Coronary artery (tissue), 2 donors: ENCODE results near the gene SMARCC2.
A peak's percentile ranks its signal among the peaks of the same experiment; 100 is the strongest.
"Not testable (repeated sequence)": the region's sequence is repeated elsewhere in the genome, so short reads cannot be mapped to it uniquely, and the experiment has no call there.

Source experiments
- DNase-seq: peaks from one replicate; pipeline ENCODE4 v3.0.0-alpha.2; 2017; ENCODE audit warnings: low spot score
- H3K27ac ChIP-seq, 2 donors: fragments of 200-600 bp; sonication (generic); one replicate each; pipeline ENCODE4 v1.5.1; 2016 to 2019
- H3K4me3 ChIP-seq: fragments of 200-600 bp; sonication (generic); 2 replicates; pipeline ENCODE4 v1.5.1; 2016; ENCODE audit warnings: mild to moderate bottlenecking, moderate library complexity
- TF ChIP-seq, protein P1 (sequence below): fragments of 200-600 bp; sonication (generic); IDR thresholded peaks from one replicate; pipeline ENCODE4 v1.5.1; 2019; ENCODE audit warnings: antibody characterized with exemption

Gene SMARCC2

DNA sequence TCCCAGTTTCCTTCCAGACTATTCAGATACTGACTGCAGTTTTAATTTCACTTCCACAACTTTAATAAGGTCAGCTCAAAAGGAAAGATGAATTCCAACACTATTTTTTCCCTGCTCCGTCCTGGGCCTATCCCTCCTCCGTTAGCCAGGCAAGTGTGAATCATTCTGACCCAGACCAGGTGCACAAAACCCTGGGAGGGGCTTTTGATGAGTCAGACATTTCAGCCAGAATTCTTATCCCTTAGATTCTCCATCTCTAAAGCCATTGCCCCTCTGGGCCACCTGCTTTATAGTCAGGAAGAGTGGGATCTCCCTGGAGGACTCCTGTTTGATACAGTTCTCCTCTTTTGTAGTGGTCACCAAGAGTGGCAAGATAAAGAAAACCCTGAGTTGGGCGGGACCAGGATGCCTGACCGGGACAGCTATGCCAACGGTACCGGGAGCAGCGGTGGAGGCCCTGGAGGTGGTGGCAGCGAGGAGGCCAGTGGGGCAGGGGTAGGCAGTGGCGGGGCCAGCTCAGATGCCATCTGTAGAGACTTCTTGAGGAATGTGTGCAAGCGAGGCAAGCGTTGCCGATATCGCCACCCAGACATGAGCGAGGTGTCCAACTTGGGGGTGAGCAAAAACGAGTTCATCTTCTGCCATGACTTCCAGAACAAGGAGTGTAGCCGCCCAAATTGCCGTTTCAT, 69.0 kb downstream of the SMARCC2 start:
- H3K4me3 ChIP-seq: no peak overlapping the region
- peak overlapping the region; percentile 96 to 99 for H3K27ac ChIP-seq
- TF ChIP-seq, protein P1, sequence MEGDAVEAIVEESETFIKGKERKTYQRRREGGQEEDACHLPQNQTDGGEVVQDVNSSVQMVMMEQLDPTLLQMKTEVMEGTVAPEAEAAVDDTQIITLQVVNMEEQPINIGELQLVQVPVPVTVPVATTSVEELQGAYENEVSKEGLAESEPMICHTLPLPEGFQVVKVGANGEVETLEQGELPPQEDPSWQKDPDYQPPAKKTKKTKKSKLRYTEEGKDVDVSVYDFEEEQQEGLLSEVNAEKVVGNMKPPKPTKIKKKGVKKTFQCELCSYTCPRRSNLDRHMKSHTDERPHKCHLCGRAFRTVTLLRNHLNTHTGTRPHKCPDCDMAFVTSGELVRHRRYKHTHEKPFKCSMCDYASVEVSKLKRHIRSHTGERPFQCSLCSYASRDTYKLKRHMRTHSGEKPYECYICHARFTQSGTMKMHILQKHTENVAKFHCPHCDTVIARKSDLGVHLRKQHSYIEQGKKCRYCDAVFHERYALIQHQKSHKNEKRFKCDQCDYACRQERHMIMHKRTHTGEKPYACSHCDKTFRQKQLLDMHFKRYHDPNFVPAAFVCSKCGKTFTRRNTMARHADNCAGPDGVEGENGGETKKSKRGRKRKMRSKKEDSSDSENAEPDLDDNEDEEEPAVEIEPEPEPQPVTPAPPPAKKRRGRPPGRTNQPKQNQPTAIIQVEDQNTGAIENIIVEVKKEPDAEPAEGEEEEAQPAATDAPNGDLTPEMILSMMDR: no peak
- DNase-seq: no peak

DNA sequence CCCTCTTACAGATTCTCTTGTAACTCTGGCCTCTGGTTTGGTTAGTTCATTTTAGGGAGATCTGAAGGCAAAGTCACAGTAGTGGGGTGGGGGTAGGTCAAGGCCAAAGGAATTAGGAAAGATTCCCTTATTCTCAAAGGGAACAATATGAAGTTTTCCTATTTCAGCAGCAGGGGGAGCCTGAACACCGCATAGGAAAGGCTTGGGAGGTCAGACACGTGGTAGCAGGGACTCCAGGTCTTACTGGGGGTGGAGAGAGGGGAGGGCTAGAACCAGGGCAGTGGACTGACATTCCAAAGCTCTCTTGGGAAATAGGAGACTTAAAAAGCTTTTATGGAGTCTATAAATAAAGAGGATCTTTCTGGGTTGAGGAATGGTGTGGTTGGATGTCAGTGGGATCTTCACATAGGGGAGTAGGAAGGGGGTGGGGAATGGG, 69.9 kb downstream of the SMARCC2 start:
- DNase-seq: peak; percentile 87
- Histone ChIP-seq H3K27ac (peak overlapping the region; percentile 96 to 99), H3K4me3 (peak overlapping the region; percentile 98)
- TF ChIP-seq, protein P1: peak; percentile 66

DNA sequence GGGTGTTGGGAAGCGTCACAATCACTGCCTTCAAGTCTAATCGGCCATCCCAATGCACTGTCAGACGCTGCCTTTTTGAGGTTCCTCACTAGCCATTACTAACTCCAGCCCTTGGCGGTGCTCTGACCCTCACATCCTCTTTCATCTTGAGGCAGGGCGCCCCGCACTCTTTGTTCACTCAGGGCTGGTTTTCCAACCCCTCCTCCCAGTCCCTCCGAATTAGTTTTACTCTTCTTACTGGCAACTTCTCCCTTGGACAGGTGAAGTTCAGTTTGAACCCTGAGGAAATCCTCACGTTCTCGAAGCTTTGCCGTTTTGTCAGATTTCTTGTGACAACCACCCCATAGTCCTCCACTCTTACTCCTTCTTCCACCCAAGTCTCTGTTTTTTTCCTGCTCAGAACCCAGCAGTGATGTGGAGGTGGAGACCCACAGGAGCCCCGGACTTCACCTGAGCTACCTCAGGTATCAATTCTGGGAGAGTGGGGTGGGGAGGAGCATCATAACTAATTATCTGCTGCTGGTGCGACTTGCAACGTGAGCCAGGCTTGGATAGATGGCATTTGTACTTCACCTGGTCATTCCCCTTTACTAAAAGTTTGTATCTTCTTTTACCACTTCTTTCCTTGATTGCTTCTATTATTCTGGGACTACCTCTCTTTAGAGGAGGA, 70.5 kb downstream of the SMARCC2 start:
- Histone ChIP-seq H3K4me3 (peak overlapping the region; percentile 98), H3K27ac (peak overlapping the region; percentile 96 to 99)
- TF ChIP-seq, protein P1: no peak
- DNase-seq: no peak

DNA sequence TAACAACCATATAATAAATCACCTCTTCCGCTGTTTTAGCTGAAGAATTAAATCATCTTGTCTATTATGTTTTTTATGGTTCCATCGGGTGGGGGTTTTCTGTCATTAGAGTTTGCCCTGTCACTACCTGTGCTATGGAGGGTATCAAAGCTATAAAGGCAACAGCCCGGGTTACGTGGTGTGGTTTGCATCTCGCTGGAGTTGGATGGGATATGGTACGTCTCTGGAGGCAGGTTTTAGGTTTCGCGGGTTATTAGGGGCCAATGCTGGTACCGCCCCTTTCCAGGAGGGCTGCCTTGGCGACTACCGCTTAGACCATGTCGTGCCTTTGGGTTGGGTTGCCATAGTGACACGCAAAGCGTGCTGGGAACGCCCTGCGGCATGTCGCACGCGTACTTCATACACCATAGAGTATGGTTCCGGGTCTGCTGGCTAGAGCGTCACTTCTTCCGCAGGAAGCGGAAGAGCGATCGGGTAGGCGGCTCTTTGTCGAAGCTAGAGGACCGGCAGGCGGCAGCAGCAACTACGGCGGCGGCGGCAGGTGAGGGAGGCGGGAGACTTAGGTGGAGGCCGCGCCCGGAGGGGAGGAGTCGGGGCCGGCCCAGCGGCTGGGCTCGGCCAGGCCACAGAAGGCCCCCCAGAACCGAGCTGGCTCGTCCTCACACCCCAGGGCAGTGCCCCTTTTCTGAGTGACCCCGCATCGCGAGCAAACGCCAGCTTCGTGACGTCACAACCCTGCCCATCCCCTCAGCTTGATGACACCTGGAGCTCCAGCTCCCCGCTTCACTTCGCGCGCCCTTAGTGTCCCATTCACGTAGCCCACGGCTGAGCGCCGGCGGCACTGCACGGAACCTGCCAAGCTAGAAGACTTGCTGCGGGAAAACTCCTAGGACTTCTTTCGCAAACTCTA, 71.2 kb downstream of the SMARCC2 start, which contains the start of gene ZC3H10:
Gene ZC3H10, plus strand, starts transcription at position 489 of the 910 bp plus-strand sequence. CDS start 2,297 bp downstream, outside the sequence.
- H3K27ac ChIP-seq: peak within 1 kb of the TSS; percentile 96 to 99
- peak; percentile 100 for DNase-seq
- TF ChIP-seq, protein P1: no peak
- peak within 1 kb of the TSS; percentile 98 for H3K4me3 ChIP-seq

DNA sequence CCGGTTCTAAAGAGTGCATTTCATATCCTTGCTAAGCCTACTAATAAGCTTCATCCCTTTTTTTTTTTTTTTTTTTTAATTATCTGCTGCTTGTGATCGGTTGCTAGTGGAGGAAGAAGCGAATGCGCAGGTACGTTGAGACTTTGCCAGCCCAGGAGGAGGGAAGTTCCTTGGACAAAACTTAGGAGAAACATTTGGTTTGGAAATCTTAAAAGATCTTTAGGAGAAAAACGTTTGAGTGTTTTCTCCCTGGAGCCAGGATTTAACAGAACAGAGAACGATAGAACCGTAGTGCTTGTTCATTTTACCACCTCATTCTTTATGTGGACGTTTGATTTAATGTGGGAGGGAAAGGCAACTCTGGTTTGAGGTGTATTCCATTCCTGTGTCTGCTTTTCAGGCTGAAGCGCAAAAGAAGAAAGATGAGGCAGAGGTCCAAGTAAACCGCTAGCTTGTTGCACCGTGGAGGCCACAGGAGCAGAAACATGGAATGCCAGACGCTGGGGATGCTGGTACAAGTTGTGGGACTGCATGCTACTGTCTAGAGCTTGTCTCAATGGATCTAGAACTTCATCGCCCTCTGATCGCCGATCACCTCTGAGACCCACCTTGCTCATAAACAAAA, 72.1 kb downstream of the SMARCC2 start:
- Histone ChIP-seq H3K27ac (peak overlapping the region; percentile 96 to 99), H3K4me3 (peak overlapping the region; percentile 98)
- DNase-seq: not testable (repeated sequence)

DNA sequence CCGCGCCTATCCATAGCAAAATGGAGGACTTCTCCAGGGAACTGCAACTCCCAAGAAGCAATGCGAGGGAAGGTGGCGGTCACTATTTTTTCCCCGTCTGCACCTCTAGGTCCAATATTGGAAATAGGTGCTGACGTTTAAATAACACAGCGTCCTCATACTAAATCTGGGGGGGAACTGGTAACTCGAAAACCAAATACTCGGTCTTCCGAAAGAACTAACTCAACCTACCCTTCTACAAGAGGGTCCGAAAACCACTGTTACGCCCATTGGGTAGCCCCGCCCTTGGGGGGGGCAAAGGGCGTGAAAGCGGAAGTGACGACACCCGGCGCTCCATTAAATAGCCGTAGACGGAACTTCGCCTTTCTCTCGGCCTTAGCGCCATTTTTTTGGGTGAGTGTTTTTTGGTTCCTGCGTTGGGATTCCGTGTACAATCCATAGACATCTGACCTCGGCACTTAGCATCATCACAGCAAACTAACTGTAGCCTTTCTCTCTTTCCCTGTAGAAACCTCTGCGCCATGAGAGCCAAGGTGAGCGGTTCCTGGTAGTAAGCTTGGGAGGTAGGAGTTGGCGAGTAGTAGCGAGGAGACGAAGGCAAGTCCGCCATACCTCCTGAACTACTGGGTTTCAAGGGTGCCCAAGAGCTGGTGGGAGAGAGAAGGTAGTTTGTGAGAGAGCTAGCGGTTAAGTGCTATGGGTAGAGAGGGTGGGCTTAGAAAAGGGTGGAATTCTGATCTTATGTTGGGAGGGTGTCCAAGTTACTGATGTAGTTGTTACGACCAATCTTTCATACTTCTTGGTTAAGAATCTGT, 72.8 kb downstream of the SMARCC2 start, which contains the start of gene RPL41:
Gene RPL41, plus strand, starts transcription at position 367 of the 815 bp plus-strand sequence.
- TF ChIP-seq, protein P1: no peak
- peak; percentile 96 for DNase-seq

More for the DNA sequence above, 72.8 kb downstream of the SMARCC2 start, which contains the start of gene RPL41:
- Histone ChIP-seq H3K27ac (peak within 1 kb of the TSS; percentile 96 to 99), H3K4me3 (peak within 1 kb of the TSS; percentile 98)
